ENCODE results near the gene TBC1D23.

GRCh38 chr3:100254168-100254777 lies 6.5 kb upstream of the TBC1D23 start:
- peak; percentile 82 for TF ChIP-seq CTCF (IDR thresholded peaks at IDR 0.05; ENCODE audit: poor library complexity)
- TF ChIP-seq EZH2phosphoT487 (IDR thresholded peaks at IDR 0.05; ENCODE audit: low read depth, severe bottlenecking, unreplicated experiment): no peak
